Measurements from ENCODE around the gene OR6N1.

OR6N1 gene

DNA sequence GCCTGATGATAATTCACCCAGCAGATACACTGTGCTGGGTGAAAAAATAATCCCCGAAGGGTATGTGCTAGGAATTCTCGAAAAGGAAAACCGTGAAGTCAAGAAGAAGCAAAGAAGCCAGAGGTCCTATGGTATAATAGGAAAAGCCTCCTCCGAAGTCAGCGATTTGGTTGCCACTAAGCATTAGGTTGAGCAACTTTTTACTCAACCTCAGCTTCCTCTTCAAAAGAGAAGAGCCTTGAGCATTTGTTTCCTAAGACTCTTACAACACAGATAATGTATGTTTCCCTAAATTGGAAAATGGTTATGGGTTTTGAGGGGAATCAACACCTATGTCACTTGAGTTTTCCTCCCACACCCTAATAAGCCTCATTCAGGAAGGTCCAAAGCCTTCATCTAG is 37.9 kb upstream of the OR6N1 start:
- H3K9me3 ChIP-seq (replicated peaks; ENCODE audit: insufficient read depth, low read length): no peaks in the 10 kb centered on the region
- H3K79me2 ChIP-seq (ENCODE audit: low read length): no peaks in the 10 kb centered on the region
- no peak overlapping the region for H2AFZ ChIP-seq (ENCODE audit: low read length)
- H3K27me3 ChIP-seq (replicated peaks; ENCODE audit: insufficient read depth, low read length): no peaks in the 10 kb centered on the region
- H3K27ac ChIP-seq (ENCODE audit: low read length): no peak overlapping the region
- H3K4me2 ChIP-seq (ENCODE audit: low read depth, low read length): no peak overlapping the region
- no peaks in the 10 kb centered on the region for H3K4me1 ChIP-seq (ENCODE audit: low read length)
- no peaks in the 10 kb centered on the region for H4K20me1 ChIP-seq (ENCODE audit: insufficient read depth, low read length)
- no peaks in the 10 kb centered on the region for H3K36me3 ChIP-seq (replicated peaks; ENCODE audit: insufficient read depth, low read length)
- H3F3A ChIP-seq (ENCODE audit: insufficient read depth, low read length): no peaks in the 10 kb centered on the region
- TF ChIP-seq, protein P1, sequence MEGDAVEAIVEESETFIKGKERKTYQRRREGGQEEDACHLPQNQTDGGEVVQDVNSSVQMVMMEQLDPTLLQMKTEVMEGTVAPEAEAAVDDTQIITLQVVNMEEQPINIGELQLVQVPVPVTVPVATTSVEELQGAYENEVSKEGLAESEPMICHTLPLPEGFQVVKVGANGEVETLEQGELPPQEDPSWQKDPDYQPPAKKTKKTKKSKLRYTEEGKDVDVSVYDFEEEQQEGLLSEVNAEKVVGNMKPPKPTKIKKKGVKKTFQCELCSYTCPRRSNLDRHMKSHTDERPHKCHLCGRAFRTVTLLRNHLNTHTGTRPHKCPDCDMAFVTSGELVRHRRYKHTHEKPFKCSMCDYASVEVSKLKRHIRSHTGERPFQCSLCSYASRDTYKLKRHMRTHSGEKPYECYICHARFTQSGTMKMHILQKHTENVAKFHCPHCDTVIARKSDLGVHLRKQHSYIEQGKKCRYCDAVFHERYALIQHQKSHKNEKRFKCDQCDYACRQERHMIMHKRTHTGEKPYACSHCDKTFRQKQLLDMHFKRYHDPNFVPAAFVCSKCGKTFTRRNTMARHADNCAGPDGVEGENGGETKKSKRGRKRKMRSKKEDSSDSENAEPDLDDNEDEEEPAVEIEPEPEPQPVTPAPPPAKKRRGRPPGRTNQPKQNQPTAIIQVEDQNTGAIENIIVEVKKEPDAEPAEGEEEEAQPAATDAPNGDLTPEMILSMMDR (IDR thresholded peaks at IDR 0.05; ENCODE audit: low read length): no peak
- TF ChIP-seq EZH2phosphoT487 (IDR thresholded peaks at IDR 0.05; ENCODE audit: low read length) (no peak), EZH2 (optimal IDR thresholded peaks at IDR 0.05; ENCODE audit: low read depth, low read length) (no peak)
- no peak for DNase-seq
- H3K9ac ChIP-seq (ENCODE audit: low read length): no peak overlapping the region
- no peak overlapping the region for H3K4me3 ChIP-seq (ENCODE audit: low read length)
- H3K9me2 ChIP-seq (replicated peaks; ENCODE audit: insufficient read depth, low read length): no peaks in the 10 kb centered on the region

DNA sequence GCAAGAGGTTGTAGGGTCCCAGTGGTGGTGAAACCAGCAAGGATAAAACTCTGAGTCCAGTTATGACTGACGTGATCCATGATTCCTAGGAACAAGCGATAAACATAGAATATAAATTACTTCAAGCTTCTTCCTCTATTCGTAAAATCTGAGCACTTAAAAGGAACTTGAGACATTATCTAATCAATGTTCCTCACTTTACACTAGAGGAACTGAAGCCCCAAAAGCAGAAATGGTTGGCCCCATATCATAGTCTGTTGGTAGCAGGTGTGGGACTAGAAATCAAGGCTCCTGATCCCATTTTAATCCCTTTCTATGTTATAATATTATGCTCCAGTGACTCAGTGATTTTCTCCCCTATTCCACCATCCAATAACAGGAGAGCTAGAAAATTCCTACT is 37.3 kb upstream of the OR6N1 start:
- no peak overlapping the region for H3K27ac ChIP-seq (ENCODE audit: low read length)
- no peak for DNase-seq
- no peak overlapping the region for H3K4me2 ChIP-seq (ENCODE audit: low read depth, low read length)

DNA sequence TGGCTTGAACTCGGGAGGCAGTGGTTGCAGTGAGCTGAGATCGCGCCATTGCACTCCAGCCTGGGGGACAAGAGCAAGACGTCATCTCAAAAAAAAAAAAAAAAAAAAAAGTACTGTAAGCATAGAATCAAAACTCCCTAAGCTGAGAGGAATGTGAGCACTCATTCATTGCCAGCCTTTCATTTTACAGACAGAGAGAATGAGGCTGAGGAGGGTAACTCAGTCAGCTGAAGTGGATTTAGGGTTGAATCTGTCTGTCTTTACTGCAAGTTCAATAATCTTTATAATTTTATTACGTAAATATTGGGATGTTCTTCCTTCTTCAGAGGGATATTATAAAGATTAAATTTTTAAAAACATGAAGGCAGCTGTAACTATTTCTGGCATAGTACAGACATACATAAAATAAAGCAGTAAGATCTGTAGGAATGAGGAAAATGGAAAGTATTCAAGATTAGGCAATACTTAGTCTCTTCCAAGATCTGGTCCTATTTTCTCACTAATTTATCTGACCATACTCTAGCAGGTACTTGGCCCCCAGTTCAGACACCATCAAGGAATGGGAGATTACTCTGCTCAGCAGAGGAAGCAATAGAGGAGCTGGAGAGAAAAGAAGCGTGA is 35.0 kb upstream of the OR6N1 start:
- Histone ChIP-seq H3K79me2 (ENCODE audit: low read length) (no peaks in the 10 kb centered on the region), H3K27ac (ENCODE audit: low read length) (no peak overlapping the region), H3K4me3 (ENCODE audit: low read length) (no peak overlapping the region), H3K4me2 (ENCODE audit: low read depth, low read length) (no peak overlapping the region), H4K20me1 (ENCODE audit: insufficient read depth, low read length) (no peaks in the 10 kb centered on the region), H2AFZ (ENCODE audit: low read length) (no peak overlapping the region), H3K9ac (ENCODE audit: low read length) (no peak overlapping the region), H3K9me2 (replicated peaks; ENCODE audit: insufficient read depth, low read length) (no peaks in the 10 kb centered on the region), H3K9me3 (replicated peaks; ENCODE audit: insufficient read depth, low read length) (no peaks in the 10 kb centered on the region), H3K36me3 (replicated peaks; ENCODE audit: insufficient read depth, low read length) (no peaks in the 10 kb centered on the region), H3F3A (ENCODE audit: insufficient read depth, low read length) (no peaks in the 10 kb centered on the region), H3K27me3 (replicated peaks; ENCODE audit: insufficient read depth, low read length) (no peaks in the 10 kb centered on the region), H3K4me1 (ENCODE audit: low read length) (no peaks in the 10 kb centered on the region)
- DNase-seq: no peak
- no peak for TF ChIP-seq EZH2phosphoT487 (IDR thresholded peaks at IDR 0.05; ENCODE audit: low read length)
- TF ChIP-seq, protein P1 (IDR thresholded peaks at IDR 0.05; ENCODE audit: low read length): no peak
- no peak for TF ChIP-seq EZH2 (optimal IDR thresholded peaks at IDR 0.05; ENCODE audit: low read depth, low read length)

More for the DNA sequence above, 37.3 kb upstream of the OR6N1 start:
- H3K9ac ChIP-seq (ENCODE audit: low read length): no peak overlapping the region
- H3K9me2 ChIP-seq (replicated peaks; ENCODE audit: insufficient read depth, low read length): no peaks in the 10 kb centered on the region
- H3K27me3 ChIP-seq (replicated peaks; ENCODE audit: insufficient read depth, low read length): no peaks in the 10 kb centered on the region
- H2AFZ ChIP-seq (ENCODE audit: low read length): no peak overlapping the region
- no peaks in the 10 kb centered on the region for H3F3A ChIP-seq (ENCODE audit: insufficient read depth, low read length)
- H3K4me1 ChIP-seq (ENCODE audit: low read length): no peaks in the 10 kb centered on the region
- no peak overlapping the region for H3K4me3 ChIP-seq (ENCODE audit: low read length)
- no peaks in the 10 kb centered on the region for H3K79me2 ChIP-seq (ENCODE audit: low read length)
- TF ChIP-seq EZH2phosphoT487 (IDR thresholded peaks at IDR 0.05; ENCODE audit: low read length): no peak
- TF ChIP-seq EZH2 (optimal IDR thresholded peaks at IDR 0.05; ENCODE audit: low read depth, low read length): no peak
- TF ChIP-seq, protein P1 (IDR thresholded peaks at IDR 0.05; ENCODE audit: low read length): no peak
- no peaks in the 10 kb centered on the region for H3K9me3 ChIP-seq (replicated peaks; ENCODE audit: insufficient read depth, low read length)
- H4K20me1 ChIP-seq (ENCODE audit: insufficient read depth, low read length): no peaks in the 10 kb centered on the region
- H3K36me3 ChIP-seq (replicated peaks; ENCODE audit: insufficient read depth, low read length): no peaks in the 10 kb centered on the region

All from MM.1S (cell line).